Muscle layer of colon (tissue), 2 donors: Measurements from ENCODE around the gene ASAP2.
A peak's percentile ranks its signal among the peaks of the same experiment; 100 is the strongest.

Source experiments
- H3K27ac ChIP-seq: one replicate; pipeline ENCODE4 v1.7.0; 2013; ENCODE audit warnings: low read depth, mild to moderate bottlenecking, low read length, moderate library complexity
- H3K27me3 ChIP-seq, 2 donors: one replicate each; pipeline ENCODE4 v1.7.0; 2013; ENCODE audit warnings: low read length in 2 of 2, mild to moderate bottlenecking in 2 of 2; ENCODE audit not compliant: insufficient read depth in 2 of 2, control insufficient read depth in 1 of 2
- H3K36me3 ChIP-seq: one replicate; pipeline ENCODE4 v1.7.0; 2013; ENCODE audit warnings: mild to moderate bottlenecking, low read length; ENCODE audit not compliant: insufficient read depth
- H3K4me1 ChIP-seq: one replicate; pipeline ENCODE4 v1.7.0; 2013; ENCODE audit warnings: mild to moderate bottlenecking, low read length; ENCODE audit not compliant: insufficient read depth
- H3K4me3 ChIP-seq, 2 donors: one replicate each; pipeline ENCODE4 v1.7.0; 2013; ENCODE audit warnings: low read length in 2 of 2, low read depth in 1 of 2, mild to moderate bottlenecking in 1 of 2, moderate library complexity in 1 of 2
- H3K9ac ChIP-seq: one replicate; pipeline ENCODE4 v1.7.0; 2013; ENCODE audit warnings: low read length
- H3K9me3 ChIP-seq: one replicate; pipeline ENCODE4 v1.7.0; 2013; ENCODE audit warnings: mild to moderate bottlenecking, low read length
- donor health status: abdominal sarcoma.
- donor health status: Adenocarcinoma of cecum.

ASAP2 gene

DNA sequence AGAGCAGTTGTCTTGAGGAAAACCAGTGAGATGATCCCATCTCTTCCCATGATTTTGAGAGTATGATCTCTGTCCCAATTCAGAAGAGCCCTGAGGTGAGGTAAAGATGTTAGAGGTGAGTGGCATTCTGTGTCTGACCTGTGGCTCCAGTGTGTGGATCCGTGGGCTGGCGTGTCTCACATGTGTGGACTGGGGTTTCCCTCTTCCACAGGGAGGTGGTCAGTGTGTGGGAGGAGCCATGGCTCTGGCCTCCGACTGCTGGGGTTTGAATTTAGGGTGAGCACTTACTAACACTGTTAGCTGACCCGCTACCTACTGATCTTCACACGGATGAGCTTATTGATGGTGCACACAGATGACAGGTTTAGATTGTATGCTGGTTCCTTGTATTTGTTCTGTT, 31.2 kb downstream of the ASAP2 start:
- H3K4me1 ChIP-seq = peaks cover 73% of the 10 kb centered on the region
- H3K9ac ChIP-seq = no peak overlapping the region
- H3K36me3 ChIP-seq = no peaks in the 10 kb centered on the region
- no peaks in the 10 kb centered on the region for H3K27me3 ChIP-seq
- no peaks in the 10 kb centered on the region for H3K9me3 ChIP-seq
- H3K27ac ChIP-seq = peak overlapping the region; percentile 14
- no peak overlapping the region for H3K4me3 ChIP-seq

DNA sequence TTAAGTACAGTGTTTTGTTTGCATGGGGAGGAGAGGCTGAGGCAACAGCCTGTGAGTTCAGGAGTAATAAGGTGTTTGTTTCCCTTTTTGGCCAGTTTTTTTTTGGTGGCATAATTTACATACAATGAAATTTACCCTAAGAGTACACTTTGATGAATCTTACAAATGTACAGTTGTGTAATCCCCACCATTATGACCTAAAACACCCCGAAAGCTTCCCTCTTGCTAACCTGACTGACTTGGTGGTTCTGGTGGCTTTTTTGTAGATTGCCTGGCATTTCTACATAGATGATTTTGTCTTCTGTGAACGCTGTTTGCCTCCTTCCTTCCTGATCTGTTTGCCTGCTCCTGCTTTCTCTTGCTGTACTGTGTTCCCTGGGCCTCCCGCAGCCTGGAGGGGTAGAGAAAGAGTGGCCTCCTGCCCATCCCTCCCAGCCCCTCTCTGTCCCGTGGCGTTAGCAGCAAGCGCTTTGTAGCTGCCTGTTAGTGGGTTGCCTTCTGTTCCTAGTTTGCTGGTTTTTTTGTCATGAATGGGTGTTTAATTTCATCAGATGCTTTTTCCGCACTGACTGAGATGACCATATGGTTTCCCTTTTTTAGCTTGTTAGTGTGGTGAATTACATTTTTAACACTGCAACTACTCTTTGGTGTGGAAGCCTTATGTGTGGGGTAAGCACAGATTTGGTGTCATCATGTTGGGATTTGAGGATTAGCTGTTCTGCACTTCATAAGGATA, 32.1 kb downstream of the ASAP2 start:
- H3K4me3 ChIP-seq = no peak overlapping the region
- H3K9ac ChIP-seq = no peak overlapping the region
- no peak overlapping the region for H3K27ac ChIP-seq
- H3K36me3 ChIP-seq = no peaks in the 10 kb centered on the region
- no peaks in the 10 kb centered on the region for H3K27me3 ChIP-seq
- no peaks in the 10 kb centered on the region for H3K9me3 ChIP-seq
- peaks cover 66% of the 10 kb centered on the region for H3K4me1 ChIP-seq

- H3K27me3 ChIP-seq = no peaks in the 10 kb centered on the region
- H3K27ac ChIP-seq = no peak overlapping the region
- no peaks in the 10 kb centered on the region for H3K36me3 ChIP-seq
- peaks cover 57% of the 10 kb centered on the region for H3K4me1 ChIP-seq
- no peaks in the 10 kb centered on the region for H3K9me3 ChIP-seq
- H3K4me3 ChIP-seq = no peak overlapping the region
- H3K9ac ChIP-seq = no peak overlapping the region
Observed at GRCh38 chr2:9239616-9240015, 33.0 kb downstream of the ASAP2 start.

DNA sequence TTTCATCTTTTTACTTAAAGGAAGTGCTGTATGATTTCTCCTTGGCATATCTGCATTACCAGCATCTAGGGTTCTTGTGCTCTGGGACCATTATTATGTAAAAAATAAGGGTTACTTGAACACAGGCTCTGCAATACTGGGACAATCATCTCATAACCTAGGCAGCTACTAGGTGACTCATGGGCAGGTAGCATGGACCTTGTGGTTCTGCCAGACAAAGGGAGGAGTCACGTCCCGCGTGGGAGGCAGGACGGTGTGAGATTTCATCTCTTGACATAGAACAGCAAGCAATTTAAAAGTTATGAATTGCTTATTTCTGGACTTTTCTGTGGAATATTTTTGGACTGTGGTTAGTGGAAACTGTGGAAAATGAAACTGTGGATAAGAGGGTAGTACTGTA, 34.1 kb downstream of the ASAP2 start:
- no peaks in the 10 kb centered on the region for H3K36me3 ChIP-seq
- H3K4me1 ChIP-seq = peaks cover 46% of the 10 kb centered on the region
- no peak overlapping the region for H3K4me3 ChIP-seq
- H3K9me3 ChIP-seq = no peaks in the 10 kb centered on the region
- no peak overlapping the region for H3K27ac ChIP-seq
- H3K9ac ChIP-seq = no peak overlapping the region
- no peaks in the 10 kb centered on the region for H3K27me3 ChIP-seq

DNA sequence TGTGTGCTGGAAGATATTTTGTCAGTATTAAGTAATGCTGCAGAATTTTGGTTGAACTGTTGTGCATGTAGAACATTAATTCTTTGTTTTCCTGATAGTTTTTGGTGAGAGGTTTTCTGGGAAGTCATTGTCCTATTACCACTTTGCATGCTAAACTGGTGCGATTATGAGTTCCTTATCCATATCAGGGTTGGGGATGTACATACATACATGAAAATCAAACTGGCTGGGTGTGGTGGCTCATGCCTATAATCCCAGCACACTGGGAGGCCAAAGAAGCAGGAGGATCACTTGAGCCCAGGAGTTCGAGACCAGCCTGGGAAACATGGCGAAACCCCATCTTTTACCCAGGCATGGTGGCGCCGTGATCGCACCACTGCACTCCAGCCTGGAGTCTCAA, 34.6 kb downstream of the ASAP2 start:
- Histone ChIP-seq H3K4me1 (peaks cover 42% of the 10 kb centered on the region), H3K4me3 (no peak overlapping the region), H3K9ac (no peak overlapping the region), H3K9me3 (no peaks in the 10 kb centered on the region), H3K27me3 (no peaks in the 10 kb centered on the region), H3K27ac (no peak overlapping the region), H3K36me3 (no peaks in the 10 kb centered on the region)

DNA sequence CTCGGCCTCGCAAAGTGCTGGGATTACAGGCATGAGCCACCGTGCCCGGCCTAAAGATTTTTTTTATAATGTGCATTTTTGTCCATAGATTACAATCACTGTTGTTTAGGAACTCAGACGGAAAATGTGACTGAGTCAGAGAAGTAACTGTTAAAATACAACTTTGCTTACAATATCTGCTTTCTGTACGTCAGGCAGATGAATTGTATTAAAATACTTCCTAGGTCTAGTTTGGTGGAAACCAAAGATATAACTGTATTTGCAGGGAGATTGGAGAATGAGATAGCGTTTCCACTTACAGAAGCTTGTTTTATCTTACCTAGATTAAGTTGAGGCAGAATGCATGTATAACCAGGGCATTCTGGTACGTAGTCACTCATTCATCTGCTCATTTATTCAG, 36.7 kb downstream of the ASAP2 start:
- Histone ChIP-seq H3K9ac (no peak overlapping the region), H3K4me3 (no peak overlapping the region), H3K36me3 (no peaks in the 10 kb centered on the region), H3K4me1 (peaks cover 41% of the 10 kb centered on the region), H3K27ac (no peak overlapping the region), H3K27me3 (no peaks in the 10 kb centered on the region), H3K9me3 (no peaks in the 10 kb centered on the region)

- Histone ChIP-seq H3K27ac (no peak overlapping the region), H3K9me3 (no peaks in the 10 kb centered on the region), H3K36me3 (no peaks in the 10 kb centered on the region), H3K4me1 (peaks cover 50% of the 10 kb centered on the region), H3K27me3 (no peaks in the 10 kb centered on the region), H3K9ac (no peak overlapping the region), H3K4me3 (no peak overlapping the region)
Observed at GRCh38 chr2:9244985-9245544, 38.5 kb downstream of the ASAP2 start.

GRCh38 chr2:9247177-9247576, 40.6 kb downstream of the ASAP2 start:
- H3K4me3 ChIP-seq = peak overlapping the region in 1 of 2 donors; percentile 10
- H3K4me1 ChIP-seq = peaks cover 54% of the 10 kb centered on the region
- H3K36me3 ChIP-seq = no peaks in the 10 kb centered on the region
- no peaks in the 10 kb centered on the region for H3K27me3 ChIP-seq
- no peaks in the 10 kb centered on the region for H3K9me3 ChIP-seq
- no peak overlapping the region for H3K27ac ChIP-seq
- no peak overlapping the region for H3K9ac ChIP-seq

DNA sequence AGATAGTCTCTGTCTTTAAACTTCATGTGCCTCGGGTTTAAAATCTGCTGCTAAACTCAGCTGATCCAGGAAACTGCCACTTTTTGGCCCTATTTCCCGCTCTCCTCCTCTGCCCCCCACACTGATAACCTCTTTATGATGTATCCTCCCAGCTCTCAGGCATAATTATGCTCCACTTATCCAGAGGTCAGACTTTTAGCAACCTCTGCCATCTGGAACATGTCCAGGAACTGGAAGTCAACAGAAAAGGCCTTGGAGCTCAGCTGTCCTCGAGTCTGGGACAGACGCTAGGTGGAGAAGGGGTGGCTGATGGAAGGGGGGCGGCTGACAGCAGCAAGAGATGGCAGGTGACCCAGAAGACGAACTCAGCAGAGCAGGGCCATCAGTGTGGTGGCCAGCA, 41.2 kb downstream of the ASAP2 start:
- Histone ChIP-seq H3K36me3 (no peaks in the 10 kb centered on the region), H3K9me3 (no peaks in the 10 kb centered on the region), H3K27ac (no peak overlapping the region), H3K4me1 (peaks cover 50% of the 10 kb centered on the region), H3K27me3 (no peaks in the 10 kb centered on the region), H3K9ac (no peak overlapping the region), H3K4me3 (peak overlapping the region in 1 of 2 donors; percentile 10)

GRCh38 chr2:9248363-9248762, 41.8 kb downstream of the ASAP2 start:
- Histone ChIP-seq H3K4me1 (peaks cover 50% of the 10 kb centered on the region), H3K9me3 (no peaks in the 10 kb centered on the region), H3K27ac (no peak overlapping the region), H3K36me3 (no peaks in the 10 kb centered on the region), H3K4me3 (no peak overlapping the region), H3K27me3 (no peaks in the 10 kb centered on the region), H3K9ac (no peak overlapping the region)

GRCh38 chr2:9249020-9249800, 42.6 kb downstream of the ASAP2 start:
- H3K9ac ChIP-seq = no peak overlapping the region
- H3K4me3 ChIP-seq = no peak overlapping the region
- H3K9me3 ChIP-seq = no peaks in the 10 kb centered on the region
- no peaks in the 10 kb centered on the region for H3K27me3 ChIP-seq
- no peak overlapping the region for H3K27ac ChIP-seq
- H3K4me1 ChIP-seq = peaks cover 50% of the 10 kb centered on the region
- H3K36me3 ChIP-seq = no peaks in the 10 kb centered on the region
